HEK293T (cell line): ENCODE measurements around the gene YAF2.

ENCODE experiments used
- CTCF ChIA-PET: fragments of 350-600 bp; formaldehyde crosslinking; extraction: SDS; loops from one replicate; lab custom pipeline; 2021; ENCODE audit warnings: antibody characterized with exemption, inconsistent platforms; lab: Yijun Ruan, JAX
- POLR2A ChIA-PET: fragments of 350-600 bp; formaldehyde crosslinking; extraction: SDS; loops from one replicate; lab custom pipeline; 2020; ENCODE audit warnings: antibody characterized with exemption, inconsistent platforms; lab: Yijun Ruan, JAX
- DNase-seq: peaks from one replicate; pipeline ENCODE4 v3.0.0; 2012; ENCODE audit warnings: mixed read lengths; ENCODE audit errors: extremely low spot score
- ARNT ChIP-seq: fragments of 450-650 bp; IDR thresholded peaks from 2 replicates; pipeline ENCODE4 v1.6.1; 2017; ENCODE audit warnings: mild to moderate bottlenecking
- BHLHE40 ChIP-seq: fragments of 450-650 bp; IDR thresholded peaks from 2 replicates; pipeline ENCODE4 v1.6.1; 2016; ENCODE audit warnings: mild to moderate bottlenecking, moderate library complexity, borderline replicate concordance
- CTBP1 ChIP-seq: fragments of 450-650 bp; IDR thresholded peaks from 2 replicates; pipeline ENCODE4 v1.6.1; 2016; ENCODE audit warnings: borderline replicate concordance
- ELF4 ChIP-seq: fragments of 450-650 bp; IDR thresholded peaks from 2 replicates; pipeline ENCODE4 v1.6.1; 2017; ENCODE audit warnings: antibody characterized with exemption
- FOXA1 ChIP-seq: fragments of 450-650 bp; IDR thresholded peaks from 2 replicates; pipeline ENCODE4 v1.6.1; 2016; ENCODE audit warnings: mild to moderate bottlenecking
- FOXK2 ChIP-seq: fragments of 450-650 bp; IDR thresholded peaks from 2 replicates; pipeline ENCODE4 v1.6.1; 2016; ENCODE audit warnings: mild to moderate bottlenecking
- FOXM1 ChIP-seq: fragments of 450-650 bp; IDR thresholded peaks from 2 replicates; pipeline ENCODE4 v1.6.1; 2017; ENCODE audit warnings: mild to moderate bottlenecking, borderline replicate concordance
- HDGF ChIP-seq: fragments of 450-650 bp; IDR thresholded peaks from 2 replicates; pipeline ENCODE4 v1.6.1; 2017; ENCODE audit warnings: antibody characterized with exemption, borderline replicate concordance
- L3MBTL2 ChIP-seq: fragments of 450-650 bp; conservative IDR thresholded peaks from 2 replicates; pipeline ENCODE4 v1.6.1; 2016; ENCODE audit warnings: mild to moderate bottlenecking
- LEF1 ChIP-seq: fragments of 450-650 bp; IDR thresholded peaks from 2 replicates; pipeline ENCODE4 v1.6.1; 2017; ENCODE audit warnings: mild to moderate bottlenecking, borderline replicate concordance
- NFRKB ChIP-seq: fragments of 450-650 bp; IDR thresholded peaks from 2 replicates; pipeline ENCODE4 v1.6.1; 2016; ENCODE audit warnings: mild to moderate bottlenecking, moderate library complexity
- SP1 ChIP-seq: fragments of 450-650 bp; IDR thresholded peaks from 2 replicates; pipeline ENCODE4 v1.6.1; 2017
- SUZ12 ChIP-seq: fragments of 450-650 bp; IDR thresholded peaks from 2 replicates; pipeline ENCODE4 v1.6.1; 2016; ENCODE audit warnings: mild to moderate bottlenecking
- TARDBP ChIP-seq: fragments of 450-650 bp; IDR thresholded peaks from 2 replicates; pipeline ENCODE4 v1.6.1; 2016
- ZNF384 ChIP-seq: fragments of 450-650 bp; IDR thresholded peaks from 2 replicates; pipeline ENCODE4 v1.6.1; 2016
- TF ChIP-seq, protein P1 (sequence below): fragments of 450-650 bp; IDR thresholded peaks from 2 replicates; pipeline ENCODE4 v1.6.1; 2016

Gene YAF2

DNA sequence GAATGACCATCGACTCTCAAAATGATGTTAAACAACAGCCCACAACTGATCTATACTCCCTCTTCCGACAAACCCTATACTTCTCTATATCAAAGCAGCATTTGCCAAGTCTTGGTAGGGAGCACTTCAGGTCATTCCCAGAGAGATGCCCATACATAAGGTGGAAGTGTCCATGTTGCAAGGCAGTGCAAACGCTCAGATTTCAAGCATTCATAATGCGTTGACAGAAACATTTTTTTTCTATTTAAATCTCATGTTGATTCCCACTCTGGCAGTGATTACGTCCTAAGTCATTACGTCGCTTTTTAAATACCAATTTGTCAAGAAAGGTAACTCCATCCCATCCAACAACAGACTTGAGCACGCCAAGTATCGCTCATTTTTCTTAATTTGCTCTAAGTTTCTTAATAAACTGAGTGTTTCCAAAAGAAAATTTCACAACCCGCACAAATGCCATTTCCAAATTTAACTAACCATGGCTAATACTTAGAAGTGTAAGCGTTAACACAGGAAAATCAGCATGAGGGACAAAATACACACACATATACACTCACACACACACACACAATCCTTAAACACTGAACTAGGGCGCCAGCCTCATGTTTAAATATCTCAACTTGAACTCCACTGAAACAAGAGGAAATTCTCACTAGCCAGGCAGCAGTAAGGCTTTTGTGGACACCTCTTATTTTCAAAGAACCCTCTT, 94.4 kb downstream of the YAF2 start:
- DNase-seq = no peak

DNA sequence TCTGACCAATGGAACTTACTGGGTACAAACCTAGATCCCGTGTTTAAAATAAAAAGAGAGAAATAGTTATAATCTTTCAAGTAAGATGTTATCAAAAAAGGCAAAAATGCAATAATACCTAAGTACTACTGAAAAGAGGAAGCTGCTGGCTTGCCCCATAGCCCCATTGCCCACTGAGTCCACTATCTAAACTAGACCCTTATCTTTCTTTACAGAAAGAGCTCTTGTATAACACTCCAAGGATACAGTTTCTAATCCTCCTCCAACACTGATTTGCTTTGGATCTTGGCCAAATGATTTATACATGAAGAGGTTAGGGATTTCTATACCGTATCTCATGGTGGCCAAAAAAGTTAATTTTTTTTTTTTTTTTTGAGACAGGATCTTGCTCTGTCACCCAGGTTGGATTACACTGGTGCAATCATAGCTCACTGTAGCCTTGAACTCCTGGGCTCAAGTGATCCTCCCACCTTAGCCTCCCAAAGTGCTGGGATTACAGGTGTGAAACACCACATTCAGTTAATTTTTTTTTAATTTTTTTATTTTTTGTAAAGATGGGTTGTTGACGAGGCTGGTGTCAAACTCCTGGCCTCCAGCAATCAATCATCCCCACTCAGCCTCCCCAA, 96.0 kb downstream of the YAF2 start:
- no peak for DNase-seq
- CTCF ChIA-PET = interaction anchor here (0.7 kb wide), 1 partner anchor 668 kb away, joined by 3 read pairs; no protein-coding TSS in a partner anchor
- POLR2A ChIA-PET = interaction anchor here (0.6 kb wide), 1 partner anchor 970 kb away, joined by 3 read pairs; no protein-coding TSS in a partner anchor
- TF ChIP-seq FOXM1 = no peak
- TF ChIP-seq, protein P1, sequence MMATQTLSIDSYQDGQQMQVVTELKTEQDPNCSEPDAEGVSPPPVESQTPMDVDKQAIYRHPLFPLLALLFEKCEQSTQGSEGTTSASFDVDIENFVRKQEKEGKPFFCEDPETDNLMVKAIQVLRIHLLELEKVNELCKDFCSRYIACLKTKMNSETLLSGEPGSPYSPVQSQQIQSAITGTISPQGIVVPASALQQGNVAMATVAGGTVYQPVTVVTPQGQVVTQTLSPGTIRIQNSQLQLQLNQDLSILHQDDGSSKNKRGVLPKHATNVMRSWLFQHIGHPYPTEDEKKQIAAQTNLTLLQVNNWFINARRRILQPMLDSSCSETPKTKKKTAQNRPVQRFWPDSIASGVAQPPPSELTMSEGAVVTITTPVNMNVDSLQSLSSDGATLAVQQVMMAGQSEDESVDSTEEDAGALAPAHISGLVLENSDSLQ = peak; percentile 35; the same call in 1 of the 2 replicates

More for the DNA sequence above, 94.4 kb downstream of the YAF2 start:
- TF ChIP-seq ELF4 = no peak
- no peak for TF ChIP-seq HDGF
- TF ChIP-seq SP1 = no peak
- no peak for TF ChIP-seq LEF1
- no peak for TF ChIP-seq ZNF384
- TF ChIP-seq ARNT = no peak
- TF ChIP-seq, protein P1 = no peak
- TF ChIP-seq CTBP1 = no peak
- TF ChIP-seq BHLHE40 = no peak
- no peak for TF ChIP-seq FOXK2
- no peak for TF ChIP-seq SUZ12
- no peak for TF ChIP-seq L3MBTL2
- TF ChIP-seq FOXM1 = no peak
- no peak for TF ChIP-seq NFRKB
- no peak for TF ChIP-seq TARDBP
- TF ChIP-seq FOXA1 = no peak
- ChIA-PET POLR2A (interaction anchor here (1.0 kb wide), 1 partner anchor 183 kb away, joined by 3 read pairs; the partner anchor contains the start of genes PPHLN1 and ZCRB1), CTCF (no interaction called here)

DNA sequence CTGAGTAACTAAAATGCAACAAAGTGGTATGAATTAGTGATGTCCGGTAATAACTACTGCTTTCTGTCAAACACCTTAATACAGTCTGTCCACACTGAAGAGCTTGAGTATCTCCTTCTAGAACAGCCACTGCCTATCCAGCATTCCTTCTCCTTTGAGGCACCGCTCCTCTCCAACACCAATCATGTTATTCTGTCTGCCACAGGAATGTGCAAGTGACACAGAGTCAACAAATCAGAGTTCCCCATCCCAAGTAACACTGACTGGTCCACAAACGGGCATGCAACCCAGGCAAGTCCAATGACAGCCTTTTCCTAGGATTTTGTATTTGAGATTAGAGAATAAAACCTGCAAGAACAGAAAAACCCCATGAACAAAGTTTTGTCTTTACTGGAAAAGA, 97.1 kb downstream of the YAF2 start:
- POLR2A ChIA-PET = no interaction called here
- CTCF ChIA-PET = no interaction called here
- no peak for DNase-seq
- no peak for TF ChIP-seq FOXM1
- TF ChIP-seq, protein P1 = no peak
- TF ChIP-seq TARDBP = no peak
- no peak for TF ChIP-seq SP1
- TF ChIP-seq CTBP1 = no peak
- TF ChIP-seq FOXK2 = no peak
- TF ChIP-seq NFRKB = no peak
- TF ChIP-seq BHLHE40 = no peak
- TF ChIP-seq ELF4 = no peak
- no peak for TF ChIP-seq ZNF384
- no peak for TF ChIP-seq HDGF
- TF ChIP-seq SUZ12 = no peak
- TF ChIP-seq ARNT = no peak
- TF ChIP-seq L3MBTL2 = no peak

DNA sequence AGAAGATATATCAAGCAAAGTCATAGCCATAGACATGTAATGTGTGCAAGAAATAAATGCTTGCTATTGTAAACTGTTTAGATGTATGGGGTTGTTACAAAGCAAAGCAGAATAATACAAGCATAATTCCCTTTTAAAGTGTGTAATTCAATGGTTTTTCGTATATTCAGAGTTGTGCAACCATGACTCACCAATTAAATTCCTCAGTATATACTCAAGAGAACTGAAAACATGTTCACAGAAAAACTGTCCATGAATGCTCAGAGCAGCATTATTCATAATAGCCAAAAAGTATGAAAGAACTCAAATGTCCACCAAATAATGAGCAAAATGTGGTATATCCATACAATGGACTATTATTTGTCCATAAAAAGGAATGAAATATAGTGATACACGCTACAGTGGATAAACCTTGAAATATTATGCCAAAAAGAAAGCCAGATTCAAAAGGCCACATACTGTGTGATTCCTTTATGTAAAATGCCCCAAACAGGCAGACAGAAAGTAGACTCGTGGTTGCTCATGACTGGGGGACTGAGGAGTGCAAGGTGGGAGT, 102.7 kb downstream of the YAF2 start:
- ChIA-PET CTCF (no interaction called here), POLR2A (no interaction called here)
- TF ChIP-seq HDGF (no peak), ZNF384 (no peak), FOXA1 (no peak), ELF4 (no peak), CTBP1 (no peak), TARDBP (no peak), FOXM1 (no peak), SUZ12 (no peak), FOXK2 (no peak), ARNT (no peak), NFRKB (no peak), LEF1 (no peak)

DNA sequence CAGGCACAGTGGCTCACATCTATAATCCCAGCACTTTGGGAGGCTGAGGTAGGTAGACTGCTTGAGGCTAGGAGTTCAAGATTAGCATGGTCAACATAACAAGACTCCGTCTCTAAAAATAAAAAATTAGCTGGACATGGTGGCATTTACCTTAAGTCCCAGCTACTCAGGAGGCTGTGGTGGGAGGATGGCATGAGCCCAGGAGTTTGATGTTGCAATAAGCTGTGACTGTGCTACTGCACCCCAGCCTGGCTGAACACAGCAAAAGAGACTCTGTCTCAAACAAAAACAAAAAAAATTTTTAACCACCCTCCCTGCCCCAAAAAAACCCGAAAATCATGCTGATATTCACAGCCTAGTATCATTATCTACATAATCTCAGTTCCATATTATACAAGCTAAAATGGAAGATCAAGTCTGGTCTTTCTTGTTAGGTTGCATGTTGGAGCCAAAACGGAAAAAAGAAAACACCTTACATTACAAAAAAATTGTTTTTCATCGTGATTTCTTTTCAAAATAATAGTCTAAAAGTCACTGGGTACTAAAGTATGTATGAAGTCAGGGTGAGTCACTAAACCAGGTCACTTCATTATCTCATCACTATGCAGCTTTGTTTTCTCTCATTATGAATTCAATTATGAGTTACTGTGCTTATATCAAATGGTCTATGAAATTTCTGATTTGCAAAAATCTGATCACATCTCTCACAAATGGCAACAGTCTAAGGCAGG, 107.2 kb downstream of the YAF2 start:
- no peak for DNase-seq
- ChIA-PET POLR2A (interaction anchor here (0.8 kb wide), 1 partner anchor 198 kb away, joined by 3 read pairs; no protein-coding TSS in a partner anchor), CTCF (interaction anchor here (0.9 kb wide), 1 partner anchor 241 kb away, joined by 6 read pairs; no protein-coding TSS in a partner anchor)
- TF ChIP-seq ELF4 (no peak), HDGF (no peak), FOXK2 (no peak), L3MBTL2 (no peak)

More for the DNA sequence above, 102.7 kb downstream of the YAF2 start:
- DNase-seq = no peak
